GM10248 (cell line): ENCODE measurements around the gene SMYD3.
"Not testable (repeated sequence)": the region's sequence is repeated elsewhere in the genome, so short reads cannot be mapped to it uniquely, and the experiment has no call there.

Experiments used
- CTCF ChIA-PET: fragments of 300-600 bp; sonication (Branson Sonifier 250); formaldehyde crosslinking; extraction: SDS; loops from one replicate; lab custom pipeline; 2021; ENCODE audit warnings: antibody characterized with exemption; lab: Yijun Ruan, JAX
- POLR2A ChIA-PET: fragments of 350-650 bp; sonication (Branson Sonifier 250); formaldehyde crosslinking; extraction: SDS; loops from one replicate; lab custom pipeline; 2020; ENCODE audit warnings: antibody characterized with exemption; lab: Yijun Ruan, JAX
- DNase-seq: peaks from one replicate; pipeline ENCODE4 v3.0.0; 2012; ENCODE audit errors: extremely low spot score
- TF ChIP-seq, protein P1 (sequence below): IDR thresholded peaks from 2 replicates; pipeline ENCODE4 v1.5.1; 2012; ENCODE audit warnings: mild to moderate bottlenecking, low read depth; ENCODE audit errors: extremely low read depth, missing control alignments, control extremely low read depth

Gene SMYD3

DNA sequence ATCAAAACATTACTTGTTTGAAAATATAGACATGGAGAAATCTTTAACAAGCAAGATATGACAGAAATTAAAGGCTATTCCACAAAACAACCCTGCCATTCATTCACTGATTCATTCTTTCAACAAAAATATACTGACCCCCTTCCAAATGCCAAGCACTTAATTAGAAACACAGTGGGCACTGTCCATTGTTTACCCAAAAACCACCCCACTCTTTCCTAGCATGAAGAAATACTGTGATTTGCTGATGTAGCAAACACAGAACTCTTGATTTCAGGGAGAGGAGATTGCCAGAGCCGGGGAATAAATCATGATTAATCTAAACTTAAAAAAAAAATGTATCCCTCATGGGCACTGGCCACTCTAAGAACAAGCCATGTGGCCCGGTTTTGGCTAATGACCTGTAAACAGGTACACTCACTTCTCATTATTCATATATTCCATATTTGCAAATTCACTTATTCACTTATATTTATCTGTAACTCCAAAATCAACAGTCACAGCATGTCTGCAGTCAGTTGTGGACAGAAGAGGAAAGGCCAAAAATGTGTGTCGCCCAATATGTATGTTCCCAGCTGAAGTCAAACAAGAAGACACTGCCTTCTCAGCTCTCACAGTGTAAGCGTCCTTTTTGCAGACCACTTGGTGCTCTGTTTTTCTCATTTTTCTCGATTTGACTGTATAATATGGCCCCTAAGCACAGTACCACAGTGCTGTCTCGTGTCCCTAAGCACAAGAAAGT is 133.1 kb downstream of the SMYD3 start:
- ChIA-PET POLR2A (no interaction called here), CTCF (no interaction called here)
- TF ChIP-seq, protein P1, sequence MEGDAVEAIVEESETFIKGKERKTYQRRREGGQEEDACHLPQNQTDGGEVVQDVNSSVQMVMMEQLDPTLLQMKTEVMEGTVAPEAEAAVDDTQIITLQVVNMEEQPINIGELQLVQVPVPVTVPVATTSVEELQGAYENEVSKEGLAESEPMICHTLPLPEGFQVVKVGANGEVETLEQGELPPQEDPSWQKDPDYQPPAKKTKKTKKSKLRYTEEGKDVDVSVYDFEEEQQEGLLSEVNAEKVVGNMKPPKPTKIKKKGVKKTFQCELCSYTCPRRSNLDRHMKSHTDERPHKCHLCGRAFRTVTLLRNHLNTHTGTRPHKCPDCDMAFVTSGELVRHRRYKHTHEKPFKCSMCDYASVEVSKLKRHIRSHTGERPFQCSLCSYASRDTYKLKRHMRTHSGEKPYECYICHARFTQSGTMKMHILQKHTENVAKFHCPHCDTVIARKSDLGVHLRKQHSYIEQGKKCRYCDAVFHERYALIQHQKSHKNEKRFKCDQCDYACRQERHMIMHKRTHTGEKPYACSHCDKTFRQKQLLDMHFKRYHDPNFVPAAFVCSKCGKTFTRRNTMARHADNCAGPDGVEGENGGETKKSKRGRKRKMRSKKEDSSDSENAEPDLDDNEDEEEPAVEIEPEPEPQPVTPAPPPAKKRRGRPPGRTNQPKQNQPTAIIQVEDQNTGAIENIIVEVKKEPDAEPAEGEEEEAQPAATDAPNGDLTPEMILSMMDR, result no peak
- DNase-seq, result no peak

DNA sequence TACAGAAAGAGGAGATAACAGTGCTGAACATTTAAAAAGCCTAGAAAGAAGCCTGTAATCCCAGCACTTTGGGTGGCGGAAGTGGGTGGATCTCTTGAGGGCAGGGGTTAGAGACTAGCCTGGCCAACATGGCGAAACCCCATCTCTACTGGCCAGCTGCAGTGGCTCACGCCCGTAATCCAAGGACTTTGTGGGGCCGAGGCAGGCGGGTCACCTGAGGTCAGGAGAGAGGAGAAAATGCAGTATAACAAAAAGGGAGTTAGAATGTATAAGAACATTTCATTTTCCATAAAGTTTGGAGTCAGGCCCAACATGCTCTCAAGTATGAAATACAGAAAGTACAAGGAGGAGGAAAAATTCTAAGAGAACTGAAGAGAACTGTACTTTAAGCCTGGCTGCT is 134.5 kb downstream of the SMYD3 start:
- no peak for DNase-seq
- POLR2A ChIA-PET, result no interaction called here
- CTCF ChIA-PET, result no interaction called here
- TF ChIP-seq, protein P1, result no peak

DNA sequence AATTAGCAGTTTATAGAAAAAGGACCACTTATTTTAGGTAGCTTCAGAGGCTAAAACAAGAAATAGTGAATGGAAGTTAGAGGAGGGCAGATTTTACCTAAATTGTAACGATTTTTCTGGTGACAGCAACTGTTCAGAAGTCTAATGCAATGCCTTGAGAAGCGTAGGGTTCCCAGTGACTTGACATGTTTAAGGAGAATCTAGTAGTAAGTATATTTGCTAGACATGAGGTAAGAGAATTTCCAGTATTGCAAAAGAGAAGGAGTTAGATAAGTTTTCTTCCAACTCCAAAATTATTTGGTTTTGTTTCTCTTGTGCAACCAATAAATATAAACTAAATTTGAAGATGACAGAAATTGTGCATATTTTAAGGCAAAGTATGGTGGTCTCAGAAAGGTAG is 140.0 kb downstream of the SMYD3 start:
- CTCF ChIA-PET, result no interaction called here
- no peak for DNase-seq
- POLR2A ChIA-PET, result no interaction called here
- TF ChIP-seq, protein P1, result no peak

DNA sequence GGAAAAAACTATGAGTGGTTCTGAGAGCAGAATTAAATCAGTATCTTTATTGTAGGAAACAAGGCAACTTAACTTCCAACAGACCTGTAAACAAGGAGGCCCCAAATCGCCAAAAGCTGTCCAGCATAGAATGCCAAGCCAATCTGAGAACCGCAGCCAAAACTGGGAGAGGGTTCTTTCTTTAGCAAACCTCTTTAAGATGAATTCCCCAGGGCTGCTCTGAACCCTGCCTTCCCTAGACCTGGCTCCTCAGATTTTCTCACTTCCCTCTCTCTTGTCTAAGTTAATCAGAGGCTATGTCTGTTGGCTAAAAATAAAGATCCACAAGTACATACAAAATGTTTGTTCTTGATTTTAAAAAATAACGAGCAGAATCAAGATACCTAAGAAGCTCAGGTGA is 141.4 kb downstream of the SMYD3 start:
- CTCF ChIA-PET, result interaction anchor here (1.1 kb wide), 1 partner anchor 132 kb away, joined by 3 read pairs; no protein-coding TSS in a partner anchor
- POLR2A ChIA-PET, result no interaction called here
- TF ChIP-seq, protein P1, result no peak
- peak; percentile 32 for DNase-seq

DNA sequence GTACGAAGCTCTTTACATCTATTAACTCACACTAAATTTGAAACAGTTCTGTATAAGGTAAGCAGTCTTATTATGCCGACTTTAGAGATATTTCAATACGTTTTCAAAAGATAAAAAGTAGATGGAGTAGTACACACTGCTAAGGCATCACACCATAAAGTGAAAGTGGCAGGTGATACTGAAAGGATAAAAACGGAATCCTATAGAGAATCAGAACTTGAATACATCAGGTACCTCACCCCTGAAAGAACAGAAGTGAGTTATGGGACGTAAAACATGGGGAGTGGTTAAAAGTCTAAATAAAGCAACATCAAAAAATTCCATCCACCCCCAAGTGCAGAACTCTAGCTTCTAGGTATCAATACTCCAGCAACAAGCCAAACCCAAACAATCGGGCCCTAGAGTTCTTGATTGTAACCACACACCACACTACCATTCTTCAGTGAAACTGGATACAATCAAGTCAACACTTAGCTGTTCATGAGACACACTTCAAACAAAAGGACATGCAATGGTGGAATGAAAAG is 142.6 kb downstream of the SMYD3 start:
- ChIA-PET CTCF (no interaction called here), POLR2A (interaction anchor here (0.6 kb wide), 1 partner anchor 28 kb away, joined by 4 read pairs; no protein-coding TSS in a partner anchor)
- DNase-seq, result peak; percentile 45
- TF ChIP-seq, protein P1, result no peak

DNA sequence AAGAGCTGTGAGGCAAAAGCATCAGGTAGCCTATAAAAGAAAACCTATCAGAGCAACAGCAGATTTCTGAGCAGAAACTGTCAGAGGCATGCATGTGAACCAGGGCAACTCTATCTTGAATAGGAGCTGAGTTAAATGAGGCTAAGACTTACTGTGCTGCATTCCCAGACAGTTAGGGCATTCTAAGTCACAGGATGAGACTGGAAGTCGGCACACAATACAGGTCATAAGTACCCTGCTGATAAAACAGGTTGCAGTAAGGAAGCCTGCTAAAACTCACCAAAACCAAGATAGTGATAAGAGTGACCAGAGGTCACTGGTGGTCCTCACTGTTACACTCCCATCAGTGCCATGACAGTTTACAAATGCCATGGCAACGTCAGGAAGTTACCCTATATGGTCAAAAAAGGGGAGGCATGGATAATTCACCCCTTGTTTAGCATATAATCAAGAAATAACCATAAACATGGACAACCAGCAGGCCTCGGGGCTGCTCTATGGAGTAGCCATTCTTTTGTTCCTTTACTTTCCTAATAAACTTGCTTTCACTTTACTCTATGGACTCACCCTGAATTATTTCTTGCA is 150.0 kb downstream of the SMYD3 start:
- CTCF ChIA-PET, result interaction anchor here (1.5 kb wide), 1 partner anchor 77 kb away, joined by 4 read pairs; no protein-coding TSS in a partner anchor
- POLR2A ChIA-PET, DNase-seq: not testable (repeated sequence)
